GM12864 (cell line): Measurements from ENCODE around the gene CAAP1.

Source experiments
- DNase-seq: peaks from one replicate; pipeline ENCODE4 v3.0.0-alpha.2; 2011; ENCODE audit warnings: low read depth
- H3K4me3 ChIP-seq: 2 replicates; pipeline ENCODE4 v1.5.1; 2011; ENCODE audit warnings: mild to moderate bottlenecking, low read depth, low read length, control low read depth
- CTCF ChIP-seq: IDR thresholded peaks from 2 replicates; pipeline ENCODE4 v1.5.1; 2011; ENCODE audit warnings: low read depth, mild to moderate bottlenecking, moderate library complexity, low read length, control low read depth, inconsistent platforms; ENCODE audit errors: missing control alignments

Gene CAAP1

GRCh38 chr9:26925609-26926008 is 33.0 kb upstream of the CAAP1 start:
- DNase-seq: no peak
- no peak for TF ChIP-seq CTCF
- no peak overlapping the region for H3K4me3 ChIP-seq

GRCh38 chr9:26919698-26920097 is 27.1 kb upstream of the CAAP1 start:
- no peak overlapping the region for H3K4me3 ChIP-seq
- no peak for DNase-seq
- no peak for TF ChIP-seq CTCF

- no peak overlapping the region for H3K4me3 ChIP-seq
- no peak for TF ChIP-seq CTCF
- DNase-seq: no peak
Measured at GRCh38 chr9:26913138-26913668, 20.6 kb upstream of the CAAP1 start.

- TF ChIP-seq CTCF: no peak
- no peak overlapping the region for H3K4me3 ChIP-seq
- DNase-seq: no peak
Measured at GRCh38 chr9:26904671-26905070, 12.1 kb upstream of the CAAP1 start.

- no peak for TF ChIP-seq CTCF
- no peak for DNase-seq
- H3K4me3 ChIP-seq: no peak overlapping the region
Measured at GRCh38 chr9:26904070-26904469, 11.5 kb upstream of the CAAP1 start.

- no peak for TF ChIP-seq CTCF
- DNase-seq: no peak
- peak overlapping the region; percentile 100 for H3K4me3 ChIP-seq
Measured at GRCh38 chr9:26893030-26893676, 551 bp upstream of the CAAP1 start.

- TF ChIP-seq CTCF: no peak
- peak overlapping the region; percentile 100 for H3K4me3 ChIP-seq
- DNase-seq: no peak
Measured at GRCh38 chr9:26891726-26892125, 876 bp downstream of the CAAP1 start.
